Subcutaneous abdominal adipose tissue (tissue), 5 donors: ENCODE results near the gene MRPL28.
"Not testable (repeated sequence)": the region's sequence is repeated elsewhere in the genome, so short reads cannot be mapped to it uniquely, and the experiment has no call there.

Source experiments
- H3K27ac ChIP-seq: one replicate; pipeline ENCODE4 v1.7.0; 2013; ENCODE audit warnings: low read depth, mild to moderate bottlenecking, inconsistent platforms, low read length, moderate library complexity
- H3K27me3 ChIP-seq, 5 donors: one replicate each; pipeline ENCODE4 v1.7.0; 2013; ENCODE audit warnings: low read length in 5 of 5, inconsistent platforms in 1 of 5; ENCODE audit not compliant: control insufficient read depth in 5 of 5, insufficient read depth in 4 of 5
- H3K36me3 ChIP-seq, 5 donors: one replicate each; pipeline ENCODE4 v1.7.0; 2013; ENCODE audit warnings: low read length in 5 of 5; ENCODE audit not compliant: control insufficient read depth in 5 of 5, insufficient read depth in 5 of 5
- H3K4me1 ChIP-seq, 5 donors: one replicate each; pipeline ENCODE4 v1.7.0; 2013; ENCODE audit warnings: low read length in 5 of 5, mild to moderate bottlenecking in 3 of 5, moderate library complexity in 1 of 5; ENCODE audit not compliant: control insufficient read depth in 5 of 5, insufficient read depth in 5 of 5
- H3K4me3 ChIP-seq, 5 donors: one replicate each; pipeline ENCODE4 v1.7.0; 2013; ENCODE audit warnings: low read length in 5 of 5, low read depth in 1 of 5
- H3K9ac ChIP-seq, 5 donors: one replicate each; pipeline ENCODE4 v1.7.0; 2013; ENCODE audit warnings: low read length in 5 of 5, mild to moderate bottlenecking in 4 of 5, moderate library complexity in 3 of 5
- H3K9me3 ChIP-seq, 5 donors: one replicate each; pipeline ENCODE4 v1.7.0; 2013; ENCODE audit warnings: low read length in 5 of 5; ENCODE audit not compliant: control insufficient read depth in 5 of 5
- donor health status: healthy.
- donor health status: healthy.
- donor health status: healthy.
- donor health status: healthy.
- donor health status: healthy.

Gene MRPL28

GRCh38 chr16:370443-370842 is at the start of gene MRPL28:
Gene MRPL28 (minus strand): TSS chr16:370538. CDS start chr16:370218, 320 bp downstream.
- Histone ChIP-seq H3K27ac (peak within 1 kb of the TSS; percentile 75), H3K9ac (peak within 1 kb of the TSS in 4 of 5 donors; percentile 53 to 80 (median 61)), H3K4me3 (peak within 1 kb of the TSS in 4 of 5 donors; percentile 27 to 58 (median 37)), H3K36me3 (peaks cover 0 to 70% (median 63%) of the 10 kb centered on the region in 5 donors), H3K4me1 (peaks cover 0 to 19% (median 14%) of the 10 kb centered on the region in 5 donors), H3K9me3 (no peaks in the 10 kb centered on the region), H3K27me3 (no peaks in the 10 kb centered on the region)

GRCh38 chr16:415170-415498 is 44.8 kb upstream of the MRPL28 start:
- not testable (repeated sequence) for H3K4me1 ChIP-seq, H3K4me3 ChIP-seq, H3K27ac ChIP-seq, H3K9ac ChIP-seq, H3K9me3 ChIP-seq, H3K27me3 ChIP-seq
- peaks cover 0 to 20% (median 14%) of the 10 kb centered on the region in 5 donors for H3K36me3 ChIP-seq

GRCh38 chr16:414395-415169 is 44.2 kb upstream of the MRPL28 start:
- Histone ChIP-seq H3K9me3 (no peaks in the 10 kb centered on the region), H3K9ac (no peak overlapping the region), H3K27ac (no peak overlapping the region), H3K27me3 (no peaks in the 10 kb centered on the region), H3K4me3 (no peak overlapping the region), H3K4me1 (no peaks in the 10 kb centered on the region), H3K36me3 (peaks cover 0 to 26% (median 20%) of the 10 kb centered on the region in 5 donors)

GRCh38 chr16:411576-412265 is 41.4 kb upstream of the MRPL28 start:
- H3K27ac ChIP-seq = no peak overlapping the region
- no peak overlapping the region for H3K9ac ChIP-seq
- no peak overlapping the region for H3K4me3 ChIP-seq
- H3K36me3 ChIP-seq = peaks cover 0 to 34% (median 25%) of the 10 kb centered on the region in 5 donors
- no peaks in the 10 kb centered on the region for H3K9me3 ChIP-seq
- no peaks in the 10 kb centered on the region for H3K4me1 ChIP-seq
- no peaks in the 10 kb centered on the region for H3K27me3 ChIP-seq

GRCh38 chr16:410516-411178 is 40.3 kb upstream of the MRPL28 start:
- no peaks in the 10 kb centered on the region for H3K27me3 ChIP-seq
- H3K4me3 ChIP-seq = no peak overlapping the region
- H3K36me3 ChIP-seq = peaks cover 0 to 34% (median 25%) of the 10 kb centered on the region in 5 donors
- H3K27ac ChIP-seq = no peak overlapping the region
- H3K9me3 ChIP-seq = no peaks in the 10 kb centered on the region
- H3K4me1 ChIP-seq = no peaks in the 10 kb centered on the region
- no peak overlapping the region for H3K9ac ChIP-seq

GRCh38 chr16:407253-407652 is 36.9 kb upstream of the MRPL28 start:
- Histone ChIP-seq H3K36me3 (peaks cover 0 to 34% (median 25%) of the 10 kb centered on the region in 5 donors), H3K9me3 (no peaks in the 10 kb centered on the region), H3K9ac (no peak overlapping the region), H3K4me3 (no peak overlapping the region), H3K27me3 (no peaks in the 10 kb centered on the region), H3K27ac (no peak overlapping the region), H3K4me1 (peaks cover 0 to 4% (median 4%) of the 10 kb centered on the region in 5 donors)

GRCh38 chr16:405548-406506 is 35.5 kb upstream of the MRPL28 start:
- Histone ChIP-seq H3K27ac (no peak overlapping the region), H3K9me3 (no peaks in the 10 kb centered on the region), H3K9ac (no peak overlapping the region), H3K36me3 (peaks cover 0 to 19% (median 12%) of the 10 kb centered on the region in 5 donors), H3K27me3 (no peaks in the 10 kb centered on the region), H3K4me3 (no peak overlapping the region), H3K4me1 (peaks cover 0 to 10% (median 6%) of the 10 kb centered on the region in 5 donors)

- Histone ChIP-seq H3K4me1 (peaks cover 0 to 18% (median 14%) of the 10 kb centered on the region in 5 donors), H3K4me3 (no peak overlapping the region), H3K27me3 (no peaks in the 10 kb centered on the region), H3K36me3 (peaks cover 0 to 13% (median 10%) of the 10 kb centered on the region in 5 donors), H3K27ac (no peak overlapping the region), H3K9ac (no peak overlapping the region), H3K9me3 (no peaks in the 10 kb centered on the region)
These were observed 34.7 kb upstream of the MRPL28 start for GRCh38 chr16:404971-405486.
